Hepatocyte (in vitro differentiated cells): ENCODE results near the gene MBP. TPM values are rescaled to one million over a fixed set of nuclear protein-coding genes. Genes with fewer than 3 reads are reported as not detected.

ENCODE experiments used
- DNase-seq: peaks from one replicate; pipeline ENCODE4 v3.0.0-alpha.2; 2016; ENCODE audit warnings: low spot score
- H2AFZ ChIP-seq: fragments of 200-600 bp; sonication (generic); 2 replicates; pipeline ENCODE4 v1.6.0; 2016; ENCODE audit warnings: antibody characterized with exemption, mild to moderate bottlenecking
- H3K27ac ChIP-seq: fragments of 200-600 bp; sonication (generic); 2 replicates; pipeline ENCODE4 v1.5.1; 2016; ENCODE audit warnings: mild to moderate bottlenecking
- H3K27me3 ChIP-seq: fragments of 200-600 bp; sonication (generic); 2 replicates; pipeline ENCODE4 v1.6.1; 2016
- H3K36me3 ChIP-seq: fragments of 200-600 bp; sonication (generic); replicated peaks from 2 replicates; pipeline ENCODE4 v1.5.1; 2016; ENCODE audit warnings: low read depth; ENCODE audit not compliant: insufficient read depth
- H3K4me1 ChIP-seq: fragments of 200-600 bp; sonication (generic); 2 replicates; pipeline ENCODE4 v1.5.1; 2016; ENCODE audit warnings: mild to moderate bottlenecking, moderate library complexity; ENCODE audit not compliant: insufficient read depth
- H3K4me2 ChIP-seq: fragments of 200-600 bp; sonication (generic); 2 replicates; pipeline ENCODE4 v1.6.0; 2016
- H3K4me3 ChIP-seq: fragments of 200-600 bp; sonication (generic); 2 replicates; pipeline ENCODE4 v1.5.1; 2016; ENCODE audit warnings: mild to moderate bottlenecking
- H3K79me2 ChIP-seq: fragments of 200-600 bp; sonication (generic); 2 replicates; pipeline ENCODE4 v1.6.0; 2017; ENCODE audit warnings: mild to moderate bottlenecking
- H3K9me2 ChIP-seq: fragments of 200-600 bp; sonication (generic); replicated peaks from 2 replicates; pipeline ENCODE4 v1.6.0; 2017; ENCODE audit warnings: mild to moderate bottlenecking; ENCODE audit not compliant: insufficient read depth
- H3K9me3 ChIP-seq: fragments of 200-600 bp; sonication (generic); 2 replicates; pipeline ENCODE4 v1.5.1; 2016; ENCODE audit warnings: low read depth, mild to moderate bottlenecking
- H4K20me1 ChIP-seq: fragments of 200-600 bp; sonication (generic); 2 replicates; pipeline ENCODE4 v1.6.0; 2016; ENCODE audit warnings: mild to moderate bottlenecking; ENCODE audit not compliant: insufficient read depth, poor library complexity, severe bottlenecking
- EZH2 ChIP-seq: fragments of 200-600 bp; sonication (generic); IDR thresholded peaks from 2 replicates; pipeline ENCODE4 v1.6.1; 2016; ENCODE audit warnings: antibody characterized with exemption, mild to moderate bottlenecking, borderline replicate concordance
- EZH2phosphoT487 ChIP-seq: fragments of 200-600 bp; sonication (generic); IDR thresholded peaks from one replicate; pipeline ENCODE4 v1.6.1; 2018; ENCODE audit warnings: antibody characterized with exemption, mild to moderate bottlenecking, low read depth, moderate library complexity; ENCODE audit not compliant: unreplicated experiment, severe bottlenecking
- WGBS: methylation state at CpG from one replicate; pipeline ENCODE4 v1.1.6; 2016; ENCODE audit warnings: low lambda C conversion rate; ENCODE audit errors: missing lambda C conversion rate; 5-methylcytosine and 5-hydroxymethylcytosine counted together
- polyA plus RNA-seq: library from polyadenylated mRNA; unstranded; fragments of >200 nt; fragmentation: Nextera tagmentation; extraction: Ambion mirVana; gene quantifications from 2 replicates; pipeline ENCODE4 v1.2.1, GENCODE V29; 2016
- total RNA-seq: library from RNA; depleted of rRNA; stranded (reverse); fragments of >200 nt; gene quantifications from 2 replicates; pipeline ENCODE4 v1.2.3, GENCODE V29; 2014
- TF ChIP-seq, protein P1 (sequence below): fragments of 200-600 bp; sonication (generic); IDR thresholded peaks from 2 replicates; pipeline ENCODE4 v1.5.1; 2016; ENCODE audit warnings: antibody characterized with exemption, mild to moderate bottlenecking; ENCODE audit not compliant: poor library complexity

The MBP gene
- total and polyA plus RNA-seq, 2 experiments from 2014 or later = 21.6 to 22.1 TPM

DNA sequence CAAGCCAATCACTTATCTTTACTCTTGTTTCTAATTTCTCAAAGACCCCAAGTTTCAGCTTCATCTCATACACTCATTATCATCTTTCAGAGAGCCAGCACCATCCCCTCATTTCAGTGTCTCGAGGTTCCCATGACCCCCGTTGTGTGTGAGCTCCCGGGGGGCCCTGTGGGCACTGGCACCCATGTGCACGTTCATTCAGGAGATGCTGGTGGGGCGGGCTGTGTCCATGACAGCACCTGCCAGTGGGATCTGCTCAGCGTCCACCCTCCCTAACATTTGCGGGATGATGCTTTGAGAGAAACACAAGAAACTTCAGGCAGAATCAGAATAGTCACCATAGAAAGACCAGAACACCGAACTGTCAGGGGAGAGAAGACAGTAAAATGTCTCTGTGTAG lies 120.5 kb downstream of the MBP start:
- H4K20me1 ChIP-seq = no peaks in the 10 kb centered on the region
- no peaks in the 10 kb centered on the region for H3K4me1 ChIP-seq
- no peaks in the 10 kb centered on the region for H3K9me3 ChIP-seq
- H3K9me2 ChIP-seq = no peaks in the 10 kb centered on the region
- TF ChIP-seq EZH2phosphoT487 = no peak
- TF ChIP-seq, protein P1, sequence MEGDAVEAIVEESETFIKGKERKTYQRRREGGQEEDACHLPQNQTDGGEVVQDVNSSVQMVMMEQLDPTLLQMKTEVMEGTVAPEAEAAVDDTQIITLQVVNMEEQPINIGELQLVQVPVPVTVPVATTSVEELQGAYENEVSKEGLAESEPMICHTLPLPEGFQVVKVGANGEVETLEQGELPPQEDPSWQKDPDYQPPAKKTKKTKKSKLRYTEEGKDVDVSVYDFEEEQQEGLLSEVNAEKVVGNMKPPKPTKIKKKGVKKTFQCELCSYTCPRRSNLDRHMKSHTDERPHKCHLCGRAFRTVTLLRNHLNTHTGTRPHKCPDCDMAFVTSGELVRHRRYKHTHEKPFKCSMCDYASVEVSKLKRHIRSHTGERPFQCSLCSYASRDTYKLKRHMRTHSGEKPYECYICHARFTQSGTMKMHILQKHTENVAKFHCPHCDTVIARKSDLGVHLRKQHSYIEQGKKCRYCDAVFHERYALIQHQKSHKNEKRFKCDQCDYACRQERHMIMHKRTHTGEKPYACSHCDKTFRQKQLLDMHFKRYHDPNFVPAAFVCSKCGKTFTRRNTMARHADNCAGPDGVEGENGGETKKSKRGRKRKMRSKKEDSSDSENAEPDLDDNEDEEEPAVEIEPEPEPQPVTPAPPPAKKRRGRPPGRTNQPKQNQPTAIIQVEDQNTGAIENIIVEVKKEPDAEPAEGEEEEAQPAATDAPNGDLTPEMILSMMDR = no peak
- no peak for TF ChIP-seq EZH2
- no peak for DNase-seq
- no peak overlapping the region for H3K4me3 ChIP-seq
- WGBS = 90% methylated on average over 8 of the region's 8 CpGs
- H2AFZ ChIP-seq = no peak overlapping the region
- no peaks in the 10 kb centered on the region for H3K27me3 ChIP-seq
- no peaks in the 10 kb centered on the region for H3K79me2 ChIP-seq
- no peaks in the 10 kb centered on the region for H3K36me3 ChIP-seq
- no peak overlapping the region for H3K4me2 ChIP-seq
- H3K27ac ChIP-seq = no peak overlapping the region

DNA sequence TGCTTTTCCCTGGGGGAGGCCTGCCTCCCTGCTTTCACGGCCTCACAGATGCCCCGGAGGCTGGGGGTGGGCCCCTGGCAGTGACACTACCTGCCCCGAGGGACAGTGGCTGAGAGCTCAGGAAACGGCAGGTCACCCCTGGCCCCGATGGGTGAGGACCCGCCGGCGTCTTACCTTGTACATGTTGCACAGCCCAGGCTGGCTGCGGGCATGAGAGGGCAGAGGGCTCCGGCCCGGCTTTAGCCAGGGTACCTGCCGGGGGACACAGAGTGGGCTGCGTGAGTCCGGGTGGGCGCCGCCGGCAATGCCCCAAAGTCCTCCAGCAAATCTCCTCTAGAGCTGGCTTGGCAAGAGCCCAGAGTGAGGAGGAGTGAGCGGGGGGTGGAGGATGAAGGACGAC lies 122.9 kb downstream of the MBP start:
- H3K9me2 ChIP-seq = no peaks in the 10 kb centered on the region

DNA sequence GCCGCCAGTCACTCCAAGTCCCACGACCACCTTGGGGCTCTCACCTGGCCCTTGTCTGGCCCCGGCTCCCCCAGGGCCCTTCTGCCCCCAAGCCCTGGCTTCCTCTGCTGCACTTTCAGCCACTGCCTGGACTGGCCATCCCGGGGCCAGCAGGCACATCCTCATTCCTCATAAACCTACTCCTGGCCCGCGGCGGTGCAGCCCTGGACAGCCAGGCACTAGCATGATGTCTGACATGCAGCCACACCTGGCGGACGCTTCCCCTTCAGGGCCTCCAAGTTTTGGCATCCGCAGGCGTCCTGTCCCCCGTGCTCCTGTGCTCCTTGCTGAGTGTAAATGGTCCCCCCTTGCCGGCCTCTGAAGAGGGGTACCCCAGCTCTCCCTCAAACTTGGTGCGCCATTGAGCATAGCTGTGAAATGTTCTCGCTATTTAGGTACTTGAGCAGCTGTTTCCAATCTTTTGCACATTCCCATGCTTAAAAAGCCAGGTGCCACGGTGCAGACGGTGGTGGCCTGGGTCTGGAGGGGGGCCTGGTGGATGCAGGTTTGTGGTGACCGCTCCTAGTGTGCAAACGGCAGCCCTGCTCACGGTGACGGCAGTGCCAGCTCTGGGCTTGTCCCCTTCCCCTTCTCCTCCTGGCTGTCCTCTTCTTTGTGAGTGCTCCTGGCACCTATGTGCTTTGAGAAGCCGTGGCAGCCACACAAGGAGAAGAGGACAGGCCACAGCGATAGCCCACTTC lies 123.8 kb downstream of the MBP start:
- TF ChIP-seq, protein P1 = no peak
- TF ChIP-seq EZH2phosphoT487 (no peak), EZH2 (no peak)
- no peak overlapping the region for H2AFZ ChIP-seq
- WGBS = 93% methylated on average over 23 of the region's 23 CpGs

More for the DNA sequence above, 122.9 kb downstream of the MBP start:
- Histone ChIP-seq H3K79me2 (no peaks in the 10 kb centered on the region), H3K27ac (no peak overlapping the region), H4K20me1 (no peaks in the 10 kb centered on the region), H2AFZ (no peak overlapping the region), H3K36me3 (no peaks in the 10 kb centered on the region), H3K4me2 (no peak overlapping the region), H3K4me1 (no peaks in the 10 kb centered on the region), H3K9me3 (no peaks in the 10 kb centered on the region), H3K4me3 (no peak overlapping the region), H3K27me3 (no peaks in the 10 kb centered on the region)
- no peak for DNase-seq
- no peak for TF ChIP-seq EZH2
- no peak for TF ChIP-seq EZH2phosphoT487
- TF ChIP-seq, protein P1 = no peak
- WGBS = 95% methylated on average over 19 of the region's 19 CpGs

More for the DNA sequence above, 123.8 kb downstream of the MBP start:
- Histone ChIP-seq H3K4me2 (no peak overlapping the region), H4K20me1 (no peaks in the 10 kb centered on the region), H3K4me1 (no peaks in the 10 kb centered on the region), H3K27ac (no peak overlapping the region), H3K9me3 (no peaks in the 10 kb centered on the region), H3K9me2 (no peaks in the 10 kb centered on the region), H3K4me3 (no peak overlapping the region), H3K36me3 (no peaks in the 10 kb centered on the region), H3K27me3 (no peaks in the 10 kb centered on the region), H3K79me2 (no peaks in the 10 kb centered on the region)
- DNase-seq = no peak
